Esophagus squamous epithelium (tissue), 5 donors: ENCODE results near the gene SAXO1. TPM values are rescaled to one million over a fixed set of nuclear protein-coding genes. Genes with fewer than 3 reads are reported as not detected.

ENCODE experiments used
- DNase-seq: peaks from one replicate; lab custom pipeline; 2025; lab: John Stamatoyannopoulos, UW
- H3K27ac ChIP-seq, 4 donors: fragments of 200-600 bp; sonication (generic); one replicate each; pipeline ENCODE4 v1.5.1; 2016 to 2019; ENCODE audit warnings: mild to moderate bottlenecking in 1 of 4
- H3K27me3 ChIP-seq, 4 donors: fragments of 200-600 bp; sonication (generic); 1 replicate in 3 of 4; 2 replicates in 1 of 4; pipeline versions ENCODE4 v1.5.1 to v1.6.0; 2017 to 2021; ENCODE audit warnings: antibody characterized with exemption in 1 of 4
- H3K36me3 ChIP-seq, 3 donors: fragments of 200-600 bp; sonication (generic); one replicate each; pipeline ENCODE4 v1.5.1; 2016 to 2019
- H3K4me1 ChIP-seq, 3 donors: fragments of 200-600 bp; sonication (generic); one replicate each; pipeline ENCODE4 v1.5.1; 2017 to 2019
- H3K4me3 ChIP-seq, 4 donors: fragments of 200-600 bp; sonication (generic); 1 replicate in 3 of 4; 2 replicates in 1 of 4; pipeline ENCODE4 v1.5.1; 2016 to 2019; ENCODE audit warnings: mild to moderate bottlenecking in 2 of 4, moderate library complexity in 1 of 4
- H3K9me3 ChIP-seq, 3 donors: fragments of 200-600 bp; sonication (generic); one replicate each; pipeline ENCODE4 v1.5.1; 2016 to 2019
- POLR2A ChIP-seq, 4 donors: fragments of 450-650 bp; IDR thresholded peaks; one replicate each; pipeline ENCODE4 v1.6.1; 2017; ENCODE audit warnings: antibody characterized with exemption in 4 of 4, mild to moderate bottlenecking in 4 of 4, moderate library complexity in 3 of 4
- WGBS, 2 donors: methylation state at CpG; one replicate each; pipeline ENCODE4 v1.1.5; 2018; 5-methylcytosine and 5-hydroxymethylcytosine counted together
- intact Hi-C: fragments of 100-400 bp; cut with DNase I; formaldehyde crosslinking; loops from one replicate; pipeline ENCODE4 v1.15.0; 2022
- total RNA-seq, 4 donors: library from RNA; depleted of rRNA; stranded (reverse); fragments of >200 nt; gene quantifications; one replicate each; pipeline ENCODE4 v1.1.0, GENCODE V29; 2016
- TF ChIP-seq, protein P1 (sequence below), 6 experiments: fragments of 450-650 bp in 4 of 6; fragments of 200-600 bp in 2 of 6; sonication (generic) in 2 of 6; IDR thresholded peaks; one replicate each; pipeline ENCODE4 v1.5.1; 2016 to 2019; ENCODE audit warnings: antibody characterized with exemption in 6 of 6, mild to moderate bottlenecking in 4 of 6, moderate library complexity in 4 of 6
- donor health status: DM: yes; HTN: yes; CAD: no.

Gene SAXO1
- total RNA-seq, 4 donors from 2014 or later: not detected

DNA sequence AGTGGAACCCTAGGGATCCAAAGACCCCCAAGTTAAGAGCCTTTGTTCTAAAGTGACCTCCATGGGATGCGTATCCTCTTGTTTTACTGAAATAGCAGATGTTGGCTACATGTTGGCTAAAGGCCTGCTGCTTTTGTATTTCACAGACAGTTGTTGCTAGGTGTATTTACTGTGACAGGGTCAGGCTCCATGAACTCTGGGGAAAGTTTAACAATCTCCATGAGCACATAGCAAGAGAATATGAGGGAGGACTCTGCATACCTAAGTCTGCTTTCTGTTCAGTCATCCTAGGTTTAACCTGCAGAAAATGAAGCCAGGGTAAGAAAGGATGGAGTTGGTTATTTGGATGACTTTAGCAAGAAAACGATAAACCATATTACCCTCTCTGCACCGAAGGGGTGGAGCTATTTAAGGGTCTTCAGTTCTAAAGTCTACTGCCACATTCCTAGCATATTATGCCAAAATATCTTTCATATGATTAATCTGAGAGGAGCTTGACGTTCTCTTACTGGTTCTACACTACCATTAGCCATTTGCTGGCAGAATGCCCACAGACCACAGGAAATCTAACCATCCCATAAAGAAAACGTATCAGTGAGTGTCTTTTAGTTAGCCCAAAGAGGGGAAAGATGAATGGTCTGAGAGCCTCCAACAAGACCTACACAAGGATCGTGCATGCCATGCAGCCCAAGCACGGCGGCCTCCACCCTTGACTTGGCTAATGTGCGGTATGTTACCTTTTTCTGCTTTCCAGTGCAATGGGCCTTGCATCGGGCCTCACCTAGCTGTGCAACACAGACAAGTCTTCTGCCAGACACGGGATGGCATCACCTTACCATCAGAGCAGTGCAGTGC lies 127.8 kb downstream of the SAXO1 start:
- intact Hi-C loops: no loop called here
- H3K4me1 ChIP-seq: peaks cover 0 to 7% (median 0%) of the 10 kb centered on the region in 3 donors
- WGBS, 2 donors: 79 to 81% methylated on average over 9 of the region's 11 CpGs

DNA sequence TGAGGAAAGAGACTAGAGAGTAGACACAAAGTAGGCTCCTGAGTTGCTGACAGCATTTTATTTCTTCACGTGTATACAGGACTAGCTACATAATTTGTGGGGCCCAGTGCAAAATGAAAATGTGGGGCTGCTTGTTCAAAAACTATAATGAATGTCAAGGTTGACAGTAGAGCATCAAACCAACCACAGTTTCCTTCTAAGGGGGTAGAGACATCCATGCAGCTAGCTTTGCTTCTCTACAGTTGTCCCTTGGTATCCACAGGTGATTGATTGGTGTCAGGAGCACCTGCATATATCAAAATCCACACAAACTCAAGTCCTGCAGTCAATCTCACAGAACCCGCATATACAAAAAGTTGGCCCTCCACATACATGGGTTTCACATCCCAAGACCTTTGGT lies 129.6 kb downstream of the SAXO1 start:
- 83 to 92% methylated on average over 2 of the region's 2 CpGs for WGBS, 2 donors
- no peak overlapping the region for H3K4me3 ChIP-seq
- H3K27ac ChIP-seq: no peak overlapping the region
- no peak for DNase-seq
- no peaks in the 10 kb centered on the region for H3K36me3 ChIP-seq
- H3K27me3 ChIP-seq: no peaks in the 10 kb centered on the region
- H3K4me1 ChIP-seq: peaks cover 0 to 7% (median 0%) of the 10 kb centered on the region in 3 donors
- peaks cover 0 to 3% (median 0%) of the 10 kb centered on the region in 3 donors for H3K9me3 ChIP-seq
- TF ChIP-seq POLR2A (IDR thresholded peaks at IDR 0.05): no peak
- TF ChIP-seq, protein P1, sequence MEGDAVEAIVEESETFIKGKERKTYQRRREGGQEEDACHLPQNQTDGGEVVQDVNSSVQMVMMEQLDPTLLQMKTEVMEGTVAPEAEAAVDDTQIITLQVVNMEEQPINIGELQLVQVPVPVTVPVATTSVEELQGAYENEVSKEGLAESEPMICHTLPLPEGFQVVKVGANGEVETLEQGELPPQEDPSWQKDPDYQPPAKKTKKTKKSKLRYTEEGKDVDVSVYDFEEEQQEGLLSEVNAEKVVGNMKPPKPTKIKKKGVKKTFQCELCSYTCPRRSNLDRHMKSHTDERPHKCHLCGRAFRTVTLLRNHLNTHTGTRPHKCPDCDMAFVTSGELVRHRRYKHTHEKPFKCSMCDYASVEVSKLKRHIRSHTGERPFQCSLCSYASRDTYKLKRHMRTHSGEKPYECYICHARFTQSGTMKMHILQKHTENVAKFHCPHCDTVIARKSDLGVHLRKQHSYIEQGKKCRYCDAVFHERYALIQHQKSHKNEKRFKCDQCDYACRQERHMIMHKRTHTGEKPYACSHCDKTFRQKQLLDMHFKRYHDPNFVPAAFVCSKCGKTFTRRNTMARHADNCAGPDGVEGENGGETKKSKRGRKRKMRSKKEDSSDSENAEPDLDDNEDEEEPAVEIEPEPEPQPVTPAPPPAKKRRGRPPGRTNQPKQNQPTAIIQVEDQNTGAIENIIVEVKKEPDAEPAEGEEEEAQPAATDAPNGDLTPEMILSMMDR (IDR thresholded peaks at IDR 0.05): no peak
- intact Hi-C loops: no loop called here

More for the DNA sequence above, 127.8 kb downstream of the SAXO1 start:
- Histone ChIP-seq H3K36me3 (no peaks in the 10 kb centered on the region), H3K9me3 (peaks cover 0 to 3% (median 0%) of the 10 kb centered on the region in 3 donors), H3K4me3 (no peak overlapping the region), H3K27me3 (no peaks in the 10 kb centered on the region), H3K27ac (no peak overlapping the region)
- no peak for TF ChIP-seq POLR2A (IDR thresholded peaks at IDR 0.05)
- TF ChIP-seq, protein P1 (IDR thresholded peaks at IDR 0.05): no peak
- DNase-seq: no peak

DNA sequence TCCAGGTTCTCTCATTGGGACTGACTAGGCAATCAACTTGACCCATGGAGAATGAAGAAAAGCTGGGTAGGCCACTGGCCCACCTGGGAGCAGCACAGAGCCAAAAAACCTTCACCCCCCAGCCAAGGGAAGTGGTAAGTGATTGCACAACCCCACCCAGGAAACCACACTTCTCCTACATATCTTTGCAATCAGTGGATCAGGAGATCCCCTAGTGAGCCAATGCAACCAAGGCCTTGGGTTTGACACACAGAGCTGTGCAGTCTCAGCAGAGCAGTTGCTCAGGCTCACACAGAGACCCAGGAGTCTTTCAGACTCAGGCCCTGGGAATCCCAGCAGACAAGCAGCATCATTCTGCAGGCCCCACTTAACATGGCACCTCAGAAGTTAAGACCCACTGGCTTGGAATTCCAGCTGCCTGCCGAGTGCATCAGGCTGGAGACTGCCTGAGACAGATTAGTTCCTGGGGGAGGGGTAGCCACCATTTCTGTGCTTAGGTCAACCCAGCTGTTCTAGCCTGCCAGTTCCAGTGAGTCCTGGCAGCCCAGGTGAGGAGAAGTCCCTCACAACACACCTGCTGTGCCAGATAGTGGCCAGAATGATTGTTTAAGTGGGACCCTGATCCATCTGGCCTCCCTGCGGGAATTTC lies 136.4 kb downstream of the SAXO1 start:
- no peaks in the 10 kb centered on the region for H3K27me3 ChIP-seq
- intact Hi-C loops: no loop called here
- DNase-seq: no peak
- no peaks in the 10 kb centered on the region for H3K4me1 ChIP-seq
- TF ChIP-seq, protein P1 (IDR thresholded peaks at IDR 0.05): no peak
- peaks cover 0 to 10% (median 0%) of the 10 kb centered on the region in 3 donors for H3K36me3 ChIP-seq
- no peak overlapping the region for H3K4me3 ChIP-seq
- H3K9me3 ChIP-seq: peaks cover 0 to 21% (median 15%) of the 10 kb centered on the region in 3 donors
- WGBS, 2 donors: no CpG with 5 or more reads among the region's 2 CpGs
- H3K27ac ChIP-seq: no peak overlapping the region

DNA sequence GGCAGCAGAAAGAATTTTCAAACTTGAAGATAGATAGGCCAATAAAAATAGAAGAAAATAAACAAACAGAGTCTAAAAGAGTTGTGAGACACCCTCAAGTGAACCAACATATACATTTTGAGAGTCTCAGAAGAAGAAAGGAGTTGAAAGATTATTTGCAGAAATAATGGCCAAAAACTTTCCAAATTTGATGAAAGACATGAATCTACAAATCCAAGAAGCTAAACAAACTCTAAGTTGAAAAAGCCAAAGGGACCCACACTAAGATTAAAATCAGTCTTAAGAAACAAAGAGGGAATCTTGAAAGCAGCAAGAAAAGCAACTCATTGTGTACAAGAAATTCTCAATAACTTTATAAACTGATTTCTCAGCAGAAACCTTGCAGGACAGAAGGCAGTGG lies 137.0 kb downstream of the SAXO1 start:
- Histone ChIP-seq H3K4me3 (no peak overlapping the region), H3K36me3 (peaks cover 0 to 10% (median 0%) of the 10 kb centered on the region in 3 donors), H3K4me1 (no peaks in the 10 kb centered on the region), H3K27ac (no peak overlapping the region), H3K9me3 (peaks cover 0 to 21% (median 15%) of the 10 kb centered on the region in 3 donors), H3K27me3 (no peaks in the 10 kb centered on the region)
- TF ChIP-seq POLR2A (IDR thresholded peaks at IDR 0.05): no peak
- TF ChIP-seq, protein P1 (IDR thresholded peaks at IDR 0.05): no peak
- intact Hi-C loops: no loop called here
- DNase-seq: no peak

DNA sequence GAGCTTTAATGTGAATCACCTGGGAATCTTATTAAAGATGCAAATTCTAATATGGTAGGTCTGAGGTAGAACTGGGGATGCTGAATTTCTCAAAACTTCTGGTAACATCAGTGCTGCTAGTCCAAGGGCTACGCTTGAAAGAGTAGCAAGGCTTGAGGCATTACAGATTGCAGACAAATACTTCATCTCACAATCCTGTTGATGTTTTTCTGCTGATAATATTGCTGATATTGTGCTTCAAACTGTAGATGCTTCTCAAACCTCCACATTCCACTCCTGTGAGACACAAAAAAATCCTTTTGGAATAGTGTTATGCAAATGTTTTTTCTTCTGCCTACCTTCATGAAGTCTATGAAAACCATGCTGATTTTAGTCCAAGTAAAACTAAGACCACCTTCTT lies 139.5 kb downstream of the SAXO1 start:
- Histone ChIP-seq H3K27me3 (no peaks in the 10 kb centered on the region), H3K4me1 (peaks cover 0 to 18% (median 0%) of the 10 kb centered on the region in 3 donors), H3K27ac (no peak overlapping the region), H3K9me3 (peaks cover 0 to 21% (median 15%) of the 10 kb centered on the region in 3 donors), H3K4me3 (no peak overlapping the region), H3K36me3 (peaks cover 0 to 14% (median 0%) of the 10 kb centered on the region in 3 donors)
- DNase-seq: no peak
- 79 to 89% methylated on average over 1 of the region's 1 CpG for WGBS, 2 donors
- intact Hi-C loops: no loop called here
- no peak for TF ChIP-seq POLR2A (IDR thresholded peaks at IDR 0.05)
- TF ChIP-seq, protein P1 (IDR thresholded peaks at IDR 0.05): no peak
